ENCODE results near the gene KRT15.
"Not testable (repeated sequence)": the region's sequence is repeated elsewhere in the genome, so short reads cannot be mapped to it uniquely, and the experiment has no call there.

The KRT15 gene

DNA sequence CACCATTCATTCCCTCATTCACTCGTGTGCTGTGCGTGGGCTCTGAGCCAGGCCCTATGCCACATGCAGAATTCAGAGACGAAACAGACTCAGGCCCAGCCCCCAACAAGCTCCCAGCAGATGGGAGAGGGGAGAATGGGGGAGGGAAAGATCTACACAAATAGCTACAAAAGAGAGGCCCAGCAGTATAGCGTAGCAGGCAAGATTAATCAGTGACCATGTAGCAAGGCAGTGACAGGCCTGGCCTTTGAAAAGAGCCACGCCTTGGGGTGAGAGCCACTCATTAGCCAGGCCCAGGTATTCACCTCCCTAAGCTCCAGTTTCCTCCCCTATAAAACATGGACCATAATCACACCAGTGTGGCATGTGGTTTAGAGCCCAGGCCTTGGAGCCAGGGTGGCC is 25.8 kb upstream of the KRT15 start:
- no peak for DNase-seq (ENCODE audit: low read depth)

DNA sequence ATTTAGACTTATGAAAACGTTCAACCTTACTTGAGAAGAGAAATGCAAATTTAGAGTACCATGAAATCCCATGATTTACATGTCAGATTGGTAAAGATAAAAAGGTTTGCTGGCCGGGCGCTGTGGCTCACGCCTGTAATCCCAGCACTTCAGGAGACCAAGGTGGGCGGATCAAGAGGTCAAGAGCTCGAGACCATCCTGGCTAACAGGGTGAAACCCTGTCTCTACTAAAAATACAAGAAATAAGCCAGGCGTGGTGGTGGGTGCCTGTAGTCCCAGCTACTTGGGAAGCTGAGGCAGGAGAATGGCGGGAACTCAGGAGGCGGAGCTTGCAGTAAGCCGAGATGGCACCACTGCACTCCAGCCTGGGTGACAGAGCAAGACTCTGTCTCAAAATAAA is 24.1 kb upstream of the KRT15 start:
- not testable (repeated sequence) for DNase-seq (ENCODE audit: low read depth)

DNA sequence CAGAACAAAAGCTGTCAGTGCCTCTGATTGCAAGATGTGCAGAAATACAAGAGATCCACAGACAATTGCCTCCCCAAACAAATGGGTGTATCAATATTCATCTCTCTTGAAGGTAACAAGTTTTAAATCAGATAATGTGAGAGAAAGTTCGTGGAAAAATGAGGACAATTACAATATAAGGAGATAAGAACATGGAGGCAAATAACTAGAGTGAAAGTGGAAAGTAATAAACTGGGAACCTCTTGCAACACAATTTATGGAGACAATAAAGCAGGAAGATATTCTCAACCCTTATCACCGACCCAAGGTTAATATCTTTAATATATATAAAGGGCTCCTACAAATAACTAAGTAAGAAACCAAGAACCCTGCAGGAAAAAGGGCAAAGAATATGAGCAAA is 23.7 kb upstream of the KRT15 start:
- DNase-seq (ENCODE audit: low read depth), result no peak

DNA sequence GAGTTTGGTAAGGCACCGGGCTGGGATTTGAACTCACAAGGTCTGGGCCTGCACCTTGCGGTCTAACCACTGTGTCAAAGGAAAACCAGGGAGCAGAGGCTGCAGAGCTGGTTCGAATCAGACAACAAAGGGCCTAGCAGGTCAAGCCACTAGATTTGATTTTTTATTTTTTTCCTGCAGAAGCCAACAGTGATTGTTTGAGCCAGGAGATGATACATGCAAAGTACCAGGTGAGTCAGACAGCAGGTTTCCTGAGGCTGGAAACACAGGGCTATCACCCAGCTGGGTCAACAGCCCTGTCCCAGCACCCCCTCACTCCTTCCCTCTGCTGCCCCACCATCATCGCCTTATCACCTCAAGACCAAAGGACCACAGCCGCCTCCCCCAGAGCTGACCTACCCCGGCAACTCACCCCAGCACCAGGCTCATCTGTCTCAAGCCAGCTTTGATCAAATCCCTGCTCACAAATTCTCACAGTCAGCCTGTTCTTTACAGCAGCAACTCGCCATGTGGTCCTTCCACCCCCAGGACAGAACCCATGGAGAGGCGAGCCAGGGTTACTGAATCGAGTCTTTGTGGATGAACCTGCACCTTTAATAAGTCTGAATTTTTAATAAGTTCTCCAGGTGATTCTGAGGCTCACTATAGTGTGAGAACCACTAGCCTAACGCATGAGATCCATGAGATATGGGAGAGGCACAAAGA is 22.4 kb upstream of the KRT15 start:
- no peak for DNase-seq (ENCODE audit: low read depth)

DNA sequence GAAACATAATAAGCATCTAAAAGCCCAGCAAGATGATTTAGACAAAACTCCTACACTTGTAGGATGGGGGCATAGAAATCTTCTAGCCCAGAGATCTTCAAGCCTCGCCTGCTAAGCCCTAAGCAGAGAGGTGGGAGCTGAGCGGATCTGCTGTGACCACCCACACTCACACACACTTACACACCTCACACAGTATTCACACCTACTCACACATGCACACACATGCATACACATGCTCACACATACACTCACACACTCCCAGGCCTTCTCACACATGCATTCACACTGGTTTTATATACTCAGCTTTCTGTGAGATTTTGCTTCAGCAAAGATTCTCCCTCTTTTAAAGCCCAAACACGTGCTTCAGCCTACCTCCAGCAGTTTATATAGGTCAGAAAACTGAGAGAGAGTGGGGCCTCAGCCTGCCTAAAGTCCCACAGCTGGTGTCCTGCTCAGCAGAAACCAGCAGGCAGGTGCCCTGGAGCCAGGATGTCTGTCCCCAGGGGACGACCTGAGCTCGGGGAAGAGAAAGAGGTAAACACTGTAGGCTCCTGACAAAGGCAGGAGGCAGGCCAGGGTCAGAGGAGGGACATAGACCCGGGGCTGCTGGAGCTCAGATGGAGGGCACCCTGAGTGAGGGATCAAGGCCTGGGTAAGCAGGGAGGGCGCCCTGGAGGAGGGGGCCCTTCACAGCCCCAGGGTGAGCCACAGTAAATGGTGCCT is 21.4 kb upstream of the KRT15 start:
- no peak for DNase-seq (ENCODE audit: low read depth)

DNA sequence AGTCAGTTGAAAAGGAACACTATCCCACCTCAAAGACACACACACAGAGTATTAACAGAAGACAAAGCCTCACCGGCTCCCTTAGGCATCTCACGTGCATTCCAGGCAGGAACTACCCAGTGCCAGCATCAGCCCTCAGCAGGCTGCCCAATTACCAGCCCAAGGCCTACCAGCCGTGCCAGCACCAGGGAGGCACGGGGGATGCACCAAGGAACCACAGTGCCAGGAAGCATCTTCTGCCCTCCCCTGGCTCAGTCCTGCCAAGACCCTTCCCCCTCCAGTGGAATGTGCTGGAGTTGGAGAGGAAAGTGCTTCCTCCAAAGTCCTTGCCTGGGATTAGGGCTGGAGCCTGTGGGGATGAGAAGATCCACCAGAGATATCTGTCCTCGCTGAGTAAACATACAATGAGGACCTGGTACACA is 20.4 kb upstream of the KRT15 start:
- no peak for DNase-seq (ENCODE audit: low read depth)

DNA sequence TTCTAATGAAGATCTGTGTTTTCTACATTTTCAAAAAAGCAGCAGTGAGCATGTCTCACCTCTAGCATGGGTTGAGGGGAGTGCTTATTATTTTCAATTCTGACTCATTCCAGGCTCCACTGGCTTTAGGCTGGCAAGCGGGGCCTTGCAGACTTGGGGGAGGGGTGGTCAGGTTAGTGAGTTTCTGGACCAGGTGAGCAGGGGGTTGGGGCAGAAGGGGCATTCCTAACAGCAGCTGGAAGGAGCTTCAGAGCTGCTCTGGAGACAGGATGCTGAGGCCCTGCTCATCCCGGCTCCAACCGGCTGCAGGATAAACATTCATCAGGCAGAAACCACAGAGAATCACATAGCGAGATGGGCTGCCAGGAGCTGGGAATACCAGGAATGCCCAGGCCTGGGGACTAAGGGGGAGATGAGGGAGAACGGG is 19.9 kb upstream of the KRT15 start:
- DNase-seq (ENCODE audit: low read depth), result no peak

DNA sequence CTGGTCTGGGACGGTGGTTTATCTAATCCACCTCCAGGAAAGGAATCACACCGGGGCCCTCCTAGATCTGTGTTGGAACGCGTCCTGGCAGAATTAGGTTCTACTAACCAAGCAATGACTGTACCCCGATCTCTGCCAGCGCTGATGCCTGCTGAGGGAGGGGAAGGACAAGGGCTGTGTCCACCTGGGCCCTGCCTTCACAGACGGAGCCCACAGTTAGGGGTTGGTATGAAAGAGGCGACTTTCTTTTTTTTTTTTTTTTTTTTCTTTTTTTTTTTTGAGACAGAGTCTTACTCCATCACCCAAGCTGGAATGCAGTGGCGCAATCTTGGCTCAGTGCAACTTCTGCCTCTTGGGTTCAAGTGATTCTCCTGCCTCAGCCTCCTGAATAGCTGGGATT is 19.3 kb upstream of the KRT15 start:
- DNase-seq (ENCODE audit: low read depth), result no peak

DNA sequence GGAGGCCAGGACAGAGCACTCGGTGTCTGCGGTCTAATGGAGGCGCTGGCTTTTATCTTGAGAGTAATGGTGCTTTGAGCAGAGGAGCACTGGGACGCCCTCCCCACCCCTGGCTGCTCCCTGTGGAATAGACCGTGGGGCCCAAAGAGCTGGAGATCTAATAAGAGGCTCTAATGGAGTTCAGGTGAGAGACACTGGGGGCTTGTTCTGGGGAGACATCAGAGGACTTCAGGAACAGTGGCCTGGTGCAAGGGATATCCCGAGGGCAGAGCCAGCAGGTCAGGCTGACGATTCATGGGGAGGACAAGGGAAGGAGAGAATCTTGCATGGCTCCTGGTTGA is 18.9 kb upstream of the KRT15 start:
- DNase-seq (ENCODE audit: low read depth), result no peak

DNA sequence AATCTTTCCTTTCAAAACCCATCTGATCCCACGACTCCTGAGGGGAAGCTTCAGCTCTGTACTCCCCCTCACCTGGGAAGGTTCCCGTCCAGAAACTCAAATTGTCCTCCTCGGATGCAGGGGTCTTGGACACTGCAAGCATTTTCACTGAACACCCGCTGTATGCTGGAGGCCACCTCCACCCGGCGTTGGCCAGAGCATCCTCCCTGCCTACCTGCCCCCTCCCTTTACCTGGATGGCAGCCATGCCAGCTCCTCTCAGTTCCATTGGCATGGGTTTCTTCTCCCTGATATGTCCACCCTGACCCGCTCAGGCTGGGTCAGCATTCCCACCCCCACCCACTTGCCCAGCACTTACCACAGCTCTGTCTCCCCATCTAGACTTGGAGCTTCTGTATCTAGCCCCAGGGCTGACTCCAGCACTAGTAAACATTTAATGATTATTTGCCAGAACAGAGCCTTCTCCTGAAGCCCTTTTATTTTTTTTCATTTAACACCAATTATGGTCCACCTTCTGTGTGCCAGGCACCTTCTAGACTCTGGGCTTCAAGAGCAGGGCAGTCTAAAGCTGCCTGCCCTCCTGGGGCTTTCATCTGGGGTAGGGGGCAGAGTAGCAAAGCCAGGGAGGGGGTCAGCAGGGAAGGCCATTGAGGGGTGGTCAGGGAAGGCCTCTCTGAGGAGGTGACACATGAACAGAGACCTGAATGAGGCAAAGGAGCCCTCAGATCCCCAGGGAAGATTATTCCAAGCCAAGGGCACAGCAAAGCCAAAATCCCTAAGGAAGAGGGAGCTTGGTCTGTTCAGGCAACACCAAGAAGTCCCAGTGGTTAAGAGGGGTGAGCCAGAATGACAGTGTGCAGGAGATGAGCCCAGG is 18.3 kb upstream of the KRT15 start:
- DNase-seq (ENCODE audit: low read depth), result no peak

DNA sequence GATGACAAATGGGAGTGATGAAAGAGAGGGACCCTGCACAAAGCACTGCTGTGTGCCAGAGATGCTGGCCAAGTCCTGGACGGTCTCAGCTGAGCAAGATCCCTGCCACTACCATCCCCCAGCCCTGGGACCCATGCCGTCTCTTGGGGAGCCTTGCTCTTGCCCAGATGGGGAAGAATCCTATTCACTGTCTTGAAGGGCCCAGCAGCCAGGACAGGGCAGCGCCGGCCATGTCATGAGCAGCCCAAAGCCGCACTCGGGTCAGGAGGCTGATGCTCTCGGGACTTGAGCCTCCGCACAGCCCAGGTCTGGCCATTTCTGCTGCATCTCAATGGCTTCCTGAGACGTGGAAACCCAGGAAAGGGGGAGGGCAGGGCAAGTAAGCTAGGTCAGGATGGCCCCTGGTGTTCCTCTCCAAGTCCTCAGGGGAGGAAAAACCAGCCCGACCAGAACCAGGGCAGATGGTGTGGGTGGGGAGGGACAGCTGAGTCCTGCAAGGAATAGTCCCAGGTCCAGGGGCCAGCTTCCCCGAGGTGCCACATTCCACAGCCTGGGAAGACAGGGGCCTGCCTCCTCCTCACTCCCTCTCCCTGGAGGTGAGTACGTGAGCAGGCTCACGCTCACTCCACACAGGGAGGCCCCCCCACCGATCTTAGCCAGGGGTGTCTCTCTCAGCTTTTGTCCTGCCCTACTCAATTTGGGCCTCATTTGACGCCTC is 17.2 kb upstream of the KRT15 start:
- no peak for DNase-seq (ENCODE audit: low read depth)

DNA sequence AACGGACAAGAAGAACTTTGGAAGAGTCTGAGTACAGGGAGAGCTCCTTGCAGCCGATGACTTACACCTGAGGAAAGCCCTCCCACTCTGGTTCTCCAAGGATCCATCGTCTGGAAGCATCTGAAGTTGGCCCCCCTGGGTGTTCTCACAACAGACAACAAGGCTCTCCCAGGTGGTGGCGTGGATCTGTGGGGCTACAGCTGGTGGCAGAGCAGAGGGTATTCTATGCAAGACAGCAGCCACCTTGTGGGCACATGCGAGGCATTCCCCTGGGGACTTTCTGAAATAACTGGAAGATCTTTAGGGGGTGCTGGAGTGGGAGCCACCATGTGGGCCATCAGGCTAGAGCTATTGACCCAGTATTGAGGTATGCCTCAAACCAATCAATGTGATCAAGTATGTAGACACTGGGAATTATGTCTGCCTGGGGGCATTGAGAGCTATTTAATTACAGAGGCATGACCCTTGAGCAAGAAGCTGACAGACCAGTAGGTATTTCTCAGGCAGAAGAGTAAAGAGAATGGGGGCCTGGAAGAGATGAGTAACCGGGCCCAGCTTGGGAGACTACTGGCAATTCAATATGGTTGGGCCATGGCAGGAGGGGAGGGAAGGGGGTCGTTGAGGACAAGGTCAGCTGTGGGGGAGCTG is 16.3 kb upstream of the KRT15 start:
- no peak for DNase-seq (ENCODE audit: low read depth)

DNA sequence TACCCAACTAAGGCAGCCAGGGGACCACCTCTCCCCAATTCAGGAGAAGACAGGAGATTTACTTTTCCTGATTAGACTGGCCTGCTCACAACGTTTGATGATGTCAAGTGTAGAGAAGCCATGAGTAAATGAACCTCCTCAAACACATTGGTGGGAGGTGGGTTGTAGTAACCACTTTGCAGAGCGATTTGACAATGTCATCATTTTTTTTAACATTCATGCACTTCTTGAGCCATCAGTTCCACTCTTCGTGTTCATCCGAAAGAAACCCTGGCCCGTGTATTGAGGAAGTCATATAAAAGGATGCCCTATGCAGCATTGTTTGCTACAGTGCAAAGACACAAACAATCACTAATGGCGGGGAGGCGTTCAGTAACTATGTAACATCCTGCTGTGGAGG is 14.9 kb upstream of the KRT15 start:
- no peak for DNase-seq (ENCODE audit: low read depth)

DNA sequence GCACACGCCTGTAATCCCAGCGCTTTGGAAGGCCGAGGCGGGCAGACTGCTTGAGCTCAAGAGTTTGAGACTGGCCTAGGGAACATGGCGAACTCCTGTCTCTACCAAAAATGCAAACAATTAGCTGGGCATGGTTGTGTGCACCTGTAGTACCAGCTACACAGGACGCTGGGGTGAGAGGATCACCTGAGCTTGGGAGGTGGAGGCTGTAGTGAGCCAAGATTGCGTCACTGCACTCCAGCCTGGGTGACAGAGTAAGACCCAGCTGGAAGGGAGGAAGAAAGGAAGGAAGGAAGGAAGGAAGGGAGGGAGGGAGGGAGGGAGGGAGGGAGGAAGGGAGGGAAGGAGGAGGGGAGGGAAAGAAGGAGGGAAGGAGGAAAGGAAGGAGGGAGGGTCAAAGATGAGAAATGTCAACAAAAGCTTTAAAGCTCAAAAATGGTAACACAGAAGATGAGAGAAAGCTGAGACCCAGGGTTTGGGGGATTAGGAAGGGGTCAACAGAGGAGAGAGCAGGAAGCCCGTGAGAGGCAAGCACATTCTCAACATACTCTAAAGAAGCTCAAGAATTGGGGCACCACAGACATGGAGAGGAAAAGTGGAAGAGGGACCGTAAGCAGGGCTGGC is 14.4 kb upstream of the KRT15 start:
- no peak for DNase-seq (ENCODE audit: low read depth)

DNA sequence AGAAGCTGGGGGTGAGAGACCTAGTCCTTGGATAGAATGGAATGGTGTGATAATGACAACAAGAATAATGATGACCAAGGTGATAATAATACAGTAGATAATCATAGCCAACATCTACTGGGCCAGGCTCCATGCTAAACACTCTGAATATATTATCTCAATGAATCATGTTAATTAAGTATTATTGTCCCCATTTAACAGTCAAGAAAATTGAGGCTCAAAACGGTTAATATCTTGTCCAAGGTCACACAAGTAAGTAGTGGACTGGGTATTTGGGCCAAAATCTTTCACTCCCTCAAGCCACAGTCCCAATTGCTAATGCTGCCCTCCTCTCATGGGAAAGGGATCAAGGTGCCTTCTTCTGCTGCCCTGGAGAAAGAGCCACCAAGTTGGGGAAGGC is 13.3 kb upstream of the KRT15 start:
- DNase-seq (ENCODE audit: low read depth), result no peak

DNA sequence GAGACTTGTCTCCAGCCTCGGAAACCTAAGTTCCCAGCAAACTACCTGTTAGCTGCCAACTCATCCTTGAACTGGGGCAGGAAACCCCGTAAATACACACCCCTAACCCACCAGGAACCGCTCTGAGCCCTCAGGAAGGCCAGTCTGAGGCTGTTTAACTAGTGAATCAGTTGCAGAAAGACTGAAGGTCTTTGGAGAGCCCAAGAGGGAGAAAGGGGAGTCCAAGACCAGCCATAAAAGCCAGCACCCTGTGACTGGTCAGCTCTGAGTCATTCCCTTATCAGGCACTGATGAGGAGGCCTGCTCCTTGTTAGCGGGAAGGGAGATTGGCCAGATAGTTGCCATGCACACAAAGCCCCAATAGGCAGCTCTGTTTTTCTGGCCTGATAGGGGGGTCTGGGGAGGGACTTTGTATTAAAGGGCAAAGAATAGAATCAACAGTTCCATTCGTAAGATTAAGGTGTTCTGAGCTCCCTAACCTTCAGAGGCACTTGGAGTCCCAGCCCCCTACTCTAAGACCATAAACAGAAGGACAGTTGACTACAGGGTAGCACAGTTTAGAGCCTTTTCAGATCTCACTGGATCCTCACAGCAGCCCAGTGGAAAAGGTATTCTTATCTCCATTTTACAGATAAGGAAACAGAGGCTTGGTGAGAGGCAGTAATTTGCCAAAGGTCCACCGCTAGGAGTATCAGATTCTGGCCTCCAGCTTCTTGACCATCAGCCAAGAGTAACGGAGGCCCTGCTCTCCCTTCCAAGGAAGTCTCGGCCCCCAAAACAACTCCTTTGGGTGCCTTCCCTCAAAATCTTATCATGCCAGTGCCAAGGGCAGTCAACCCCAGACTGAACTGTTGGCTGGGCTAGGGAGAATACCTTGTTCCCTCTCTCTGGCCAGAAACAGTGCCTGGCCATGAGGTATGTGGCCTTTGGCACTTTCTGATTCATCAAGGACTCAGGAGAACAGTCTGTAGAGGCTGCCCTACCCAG is 11.7 kb upstream of the KRT15 start:
- DNase-seq (ENCODE audit: low read depth), result no peak

DNA sequence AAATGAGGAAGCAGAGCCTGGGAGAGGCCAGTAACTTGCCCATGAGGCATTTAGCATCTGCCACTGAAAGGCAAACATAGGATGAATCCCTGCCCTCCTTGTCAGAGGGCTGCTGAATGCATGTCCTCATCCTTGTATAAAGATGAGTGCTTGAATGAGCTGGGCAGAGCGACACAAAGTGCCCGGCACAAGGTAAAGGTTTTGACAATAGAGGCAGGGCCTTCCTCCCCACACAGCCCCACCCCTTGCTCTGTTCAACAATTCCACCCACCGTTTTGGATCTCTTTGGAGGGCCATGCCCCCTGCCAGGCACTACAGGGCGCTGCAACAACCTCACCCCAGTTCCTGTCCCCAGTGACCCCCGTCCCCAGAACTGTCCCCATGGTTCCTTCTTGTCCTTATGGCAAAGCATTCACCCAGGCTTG is 10.8 kb upstream of the KRT15 start:
- no peak for DNase-seq (ENCODE audit: low read depth)

DNA sequence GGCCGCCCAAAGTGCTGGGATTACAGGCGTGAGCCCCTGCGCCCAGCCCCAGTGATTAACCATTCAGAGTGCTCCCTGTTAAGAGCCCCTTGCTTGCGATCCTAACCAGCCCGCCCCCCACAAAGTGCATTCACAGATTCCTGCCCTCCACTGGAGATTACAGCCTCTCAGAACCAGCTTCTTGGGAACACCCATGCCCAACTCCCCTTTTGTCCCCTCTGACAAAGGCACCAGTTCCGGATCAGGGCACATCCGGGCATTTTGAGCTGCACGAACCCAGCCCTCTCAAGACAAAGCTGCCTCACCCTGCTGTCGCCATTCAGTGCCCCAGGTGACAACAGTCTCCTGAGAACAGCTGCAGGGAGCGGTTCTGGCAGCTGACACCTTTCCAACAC is 10.3 kb upstream of the KRT15 start:
- DNase-seq (ENCODE audit: low read depth), result no peak

DNA sequence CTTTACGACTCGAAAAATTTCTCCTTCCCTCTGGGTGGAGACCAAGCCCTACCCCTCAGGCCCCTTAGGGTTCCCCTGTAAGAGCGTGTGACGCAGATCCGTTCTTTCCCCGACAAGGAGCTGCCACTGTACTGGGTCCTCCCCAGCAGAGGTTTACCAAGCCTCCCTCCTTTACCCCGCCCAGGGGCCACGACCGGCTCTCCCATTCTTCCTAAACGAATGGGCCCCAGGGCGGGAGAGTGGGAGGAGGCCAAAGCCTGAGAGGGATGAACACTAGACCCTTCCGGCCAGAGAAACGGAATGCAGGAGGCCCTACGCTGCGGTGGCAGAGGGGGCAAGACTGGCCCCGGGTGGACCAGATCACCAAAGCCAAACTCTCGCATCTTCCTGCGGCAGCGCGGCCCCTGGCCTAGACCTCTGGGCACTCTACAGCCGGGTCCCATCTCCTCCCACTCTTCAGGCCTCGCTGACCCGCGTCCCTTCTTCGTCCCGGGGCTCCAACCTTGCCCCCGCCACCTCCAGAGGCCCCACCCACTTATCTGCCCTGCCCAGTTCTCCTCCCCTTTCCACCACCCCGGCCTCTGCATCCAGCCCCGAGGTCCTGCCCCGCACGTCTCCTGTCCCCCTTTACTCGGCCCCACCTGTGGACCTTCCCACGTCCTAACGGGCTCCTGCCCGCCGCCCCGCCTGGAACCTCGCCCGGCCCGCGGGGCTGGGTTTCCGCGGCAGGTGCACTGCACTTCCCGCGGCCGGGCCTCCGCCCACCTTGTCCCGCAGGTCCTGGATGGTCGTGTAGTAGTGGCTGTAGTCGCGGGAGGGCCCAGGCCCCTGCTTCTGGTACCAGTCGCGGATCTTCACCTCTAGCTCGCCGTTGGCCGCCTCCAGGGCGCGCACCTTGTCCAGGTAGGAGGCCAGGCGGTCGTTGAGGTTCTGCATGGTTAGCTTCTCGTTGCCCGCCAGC is 8.7 kb upstream of the KRT15 start:
- no peak for DNase-seq (ENCODE audit: low read depth)
